Stimulated activated CD8-positive, alpha-beta memory T cell treated with anti-CD3 and anti-CD28 coated beads, Interleukin-7, amount 100 ng/mL, for 4 hours (primary cell): ENCODE measurements around the gene MYLK4.

ENCODE experiments used
- DNase-seq, 2 donors: peaks; one replicate each; pipeline ENCODE4 v3.0.0-alpha.2; 2020; ENCODE audit warnings: low read depth in 2 of 2

MYLK4 gene

DNA sequence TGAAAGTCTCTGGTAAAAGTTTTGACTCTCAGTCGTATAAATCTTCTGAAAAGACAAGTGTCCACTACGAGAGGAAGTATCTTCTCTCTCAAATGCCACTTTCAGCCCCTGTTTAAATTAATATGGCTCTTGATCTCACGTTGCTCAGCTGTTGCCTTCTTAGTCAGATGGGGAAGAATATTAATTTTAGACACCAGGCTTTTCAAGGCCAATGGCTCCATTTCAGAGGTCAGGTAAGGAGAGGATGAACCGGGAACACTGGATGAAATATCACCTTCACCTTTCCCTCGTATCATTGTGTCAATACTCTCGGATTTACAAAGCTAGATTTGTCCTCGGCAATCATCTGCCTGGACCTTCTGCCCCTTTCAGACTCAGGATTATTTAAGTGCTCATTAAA lies at the start of gene MYLK4:
Gene MYLK4 (minus strand): TSS at position 91 of the 400 bp plus-strand sequence. CDS start 1,628 bp downstream, outside the sequence.
- DNase-seq: no peak

DNA sequence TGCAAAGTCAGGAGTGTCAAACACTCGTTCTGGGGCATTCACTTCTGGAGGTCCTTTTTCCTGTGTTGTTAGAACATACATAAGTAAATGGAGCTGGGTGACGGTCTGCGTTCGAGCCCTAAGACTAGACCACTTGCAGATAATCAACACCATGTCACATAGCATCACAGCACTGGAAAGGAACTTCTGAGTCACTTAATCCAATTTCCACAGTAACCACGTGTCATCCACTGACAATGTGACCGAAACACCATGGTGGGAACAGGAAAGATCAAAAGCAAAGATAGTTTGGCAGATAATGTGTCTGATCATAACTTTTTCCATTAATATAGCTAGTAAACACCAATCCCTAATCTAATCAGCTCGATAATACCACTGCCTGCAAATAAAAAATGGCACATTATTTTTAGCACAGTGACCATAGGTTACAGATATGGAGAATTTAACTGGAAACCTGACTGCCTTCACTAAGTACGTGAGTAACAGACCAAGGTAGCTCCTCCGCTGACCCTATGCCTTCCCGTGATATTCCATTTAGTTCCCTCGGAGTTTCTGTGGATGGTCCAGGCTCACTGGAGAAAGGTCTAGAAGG lies 49.3 kb upstream of the MYLK4 start:
- DNase-seq: peak in 1 of 2 donors; percentile 5

DNA sequence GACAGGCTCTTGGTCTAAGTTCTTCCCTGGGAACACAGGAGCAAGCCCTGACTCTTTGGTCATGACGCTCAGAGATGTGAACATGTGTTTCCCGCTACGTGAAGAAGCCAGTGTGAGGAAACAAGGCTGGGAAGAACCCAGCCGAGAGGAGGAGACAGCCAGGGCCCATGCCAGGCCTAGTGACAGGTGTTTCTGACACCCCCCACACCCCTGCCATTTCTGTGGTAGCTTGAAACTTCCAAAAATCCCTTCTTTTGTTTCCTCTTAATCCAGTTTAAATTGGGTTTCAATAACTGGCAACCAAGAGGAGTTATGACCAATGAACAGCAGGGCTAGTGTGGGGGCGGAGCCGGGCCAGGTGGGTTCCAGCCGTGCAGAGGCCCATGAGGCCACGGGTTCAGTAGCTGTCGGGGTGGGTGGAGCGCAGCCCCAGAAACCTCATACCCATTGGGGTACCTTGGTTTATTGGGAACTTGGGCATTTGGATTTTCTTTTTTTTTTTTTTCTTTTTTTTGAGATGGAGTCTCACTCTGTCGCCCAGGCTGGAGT lies 47.9 kb upstream of the MYLK4 start:
- no peak for DNase-seq

DNA sequence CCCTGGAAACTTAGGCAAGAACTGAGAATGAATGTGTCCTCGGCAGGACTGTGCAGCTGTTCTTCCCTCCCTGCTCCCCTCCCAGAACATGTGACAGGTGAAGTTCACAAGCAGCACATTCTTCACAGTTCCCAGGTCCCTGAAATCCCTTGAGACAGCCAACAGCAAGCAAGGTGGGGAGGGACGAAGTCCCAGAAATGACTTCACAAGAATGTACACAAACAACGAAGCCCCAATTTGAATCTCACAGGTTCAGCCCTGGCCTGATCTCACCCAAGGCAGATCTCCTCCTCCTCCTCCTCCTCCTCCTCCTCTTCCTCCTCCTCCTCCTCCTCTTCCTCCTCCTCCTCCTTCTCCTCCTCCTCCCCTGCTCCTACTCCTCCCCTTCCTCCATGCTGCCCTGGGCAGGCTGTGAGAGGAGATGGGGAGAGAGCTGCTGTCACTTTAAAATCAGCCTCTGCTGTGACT lies 46.9 kb upstream of the MYLK4 start:
- no peak for DNase-seq

DNA sequence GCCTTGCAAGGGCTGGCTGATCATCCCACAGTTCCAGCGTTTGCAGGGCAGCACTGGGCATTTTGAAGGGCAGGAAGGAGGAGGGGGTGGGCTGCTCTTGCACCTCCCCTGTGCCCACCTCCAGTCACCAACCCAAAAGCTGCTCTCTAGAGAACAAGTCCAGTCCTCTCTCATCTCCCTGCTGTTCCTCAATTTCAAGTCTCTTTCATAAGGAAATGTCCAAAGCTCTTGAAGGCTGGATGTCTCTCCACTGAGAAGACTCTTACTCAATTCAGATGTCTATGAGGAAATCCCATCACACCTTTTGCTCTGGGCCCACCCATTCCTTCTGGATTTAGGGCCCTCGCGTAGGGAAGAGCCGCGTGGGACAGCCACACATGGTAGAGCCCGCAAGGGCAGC lies 46.1 kb upstream of the MYLK4 start:
- no peak for DNase-seq

DNA sequence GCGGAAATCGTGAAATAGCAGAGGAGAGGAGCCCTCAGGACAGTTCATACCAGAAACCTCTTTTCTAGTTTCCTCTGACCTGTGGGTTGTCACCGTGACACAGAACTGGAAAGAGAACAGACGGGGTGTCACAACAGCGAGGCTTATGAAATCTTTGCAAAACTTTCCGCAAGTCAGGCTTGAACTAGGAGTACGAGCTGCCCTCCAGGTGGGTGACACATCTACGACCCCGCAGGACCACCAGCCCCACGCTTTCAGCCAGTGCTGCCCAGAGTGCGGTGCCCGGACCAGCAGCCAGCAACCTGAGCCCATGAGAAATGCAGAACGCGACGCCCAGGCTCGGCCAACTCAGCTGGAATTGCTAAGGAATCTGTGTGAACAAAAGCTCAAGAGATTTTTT lies 45.2 kb upstream of the MYLK4 start:
- no peak for DNase-seq

DNA sequence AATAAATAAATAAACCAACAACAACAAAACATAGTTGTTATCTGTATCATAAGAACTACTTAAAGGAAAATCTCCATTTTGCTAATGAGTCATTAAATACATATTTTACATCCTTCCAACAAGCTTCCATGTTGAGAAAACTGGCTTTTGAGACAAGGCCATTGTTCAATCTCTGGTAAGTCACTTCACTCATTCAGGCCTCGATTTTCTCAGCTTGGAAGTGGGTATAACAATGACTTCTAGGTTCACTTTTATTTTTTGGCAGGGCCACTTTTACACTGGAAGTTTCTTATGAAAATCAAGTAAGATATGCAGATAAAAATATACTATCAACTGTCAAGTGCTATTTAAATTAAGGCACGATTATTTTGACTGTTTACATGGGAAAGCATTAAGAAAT lies 44.4 kb upstream of the MYLK4 start:
- DNase-seq: no peak

DNA sequence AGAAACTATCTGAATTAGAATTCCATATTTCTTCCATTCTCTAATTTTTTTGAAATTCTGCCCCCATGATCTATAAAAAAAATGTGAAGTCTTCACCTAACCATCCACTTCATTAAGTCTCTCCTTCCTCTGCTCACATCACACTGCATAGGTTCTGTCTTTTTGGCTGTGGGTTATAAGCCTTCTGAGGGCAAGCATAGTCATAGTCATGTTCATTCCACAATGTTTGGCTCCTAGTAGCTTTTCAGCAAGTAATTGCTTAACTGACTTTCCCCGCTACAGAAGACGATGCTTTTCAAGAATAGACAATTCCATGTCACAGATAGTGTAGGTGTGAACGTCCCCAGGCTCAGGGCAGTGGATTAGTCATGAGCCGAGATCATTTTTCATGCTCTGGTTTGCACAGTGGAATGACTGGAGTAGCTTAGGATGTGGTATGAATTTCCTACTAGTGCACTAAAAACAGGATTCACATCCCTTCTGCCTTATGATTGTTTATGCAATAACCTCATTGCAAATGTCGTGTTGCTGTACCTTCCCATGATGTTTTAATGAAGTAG lies 43.5 kb upstream of the MYLK4 start:
- no peak for DNase-seq

DNA sequence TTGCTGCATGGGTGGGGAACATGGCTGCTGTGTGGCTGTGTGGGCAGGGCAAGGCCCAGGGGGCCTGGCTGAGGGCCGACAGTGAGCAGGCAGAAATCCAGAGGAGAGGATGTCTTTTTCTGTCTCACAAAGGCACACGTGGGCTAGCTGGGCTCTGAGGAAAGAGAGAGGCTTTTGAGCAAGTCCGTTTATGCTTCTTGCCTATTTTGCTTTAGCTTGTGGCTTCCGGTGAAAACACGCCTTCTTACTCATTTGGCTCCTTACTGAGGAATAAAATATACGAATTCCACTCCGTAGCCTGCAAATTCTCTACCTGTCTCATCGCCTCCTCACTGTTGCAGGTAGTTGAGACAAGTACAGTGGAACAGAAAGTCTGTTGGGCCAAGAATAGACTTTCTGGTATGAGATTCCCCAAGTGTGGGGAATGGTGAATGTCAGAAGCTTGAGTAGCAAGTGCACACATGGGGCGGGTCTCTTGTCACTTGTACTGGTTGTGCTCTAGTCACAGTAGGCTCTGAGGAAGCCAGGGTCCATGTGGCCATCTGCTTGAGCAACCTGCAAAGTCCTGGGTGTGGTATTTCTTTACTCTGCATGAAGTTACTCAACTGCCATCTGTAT lies 42.9 kb upstream of the MYLK4 start:
- DNase-seq: no peak

DNA sequence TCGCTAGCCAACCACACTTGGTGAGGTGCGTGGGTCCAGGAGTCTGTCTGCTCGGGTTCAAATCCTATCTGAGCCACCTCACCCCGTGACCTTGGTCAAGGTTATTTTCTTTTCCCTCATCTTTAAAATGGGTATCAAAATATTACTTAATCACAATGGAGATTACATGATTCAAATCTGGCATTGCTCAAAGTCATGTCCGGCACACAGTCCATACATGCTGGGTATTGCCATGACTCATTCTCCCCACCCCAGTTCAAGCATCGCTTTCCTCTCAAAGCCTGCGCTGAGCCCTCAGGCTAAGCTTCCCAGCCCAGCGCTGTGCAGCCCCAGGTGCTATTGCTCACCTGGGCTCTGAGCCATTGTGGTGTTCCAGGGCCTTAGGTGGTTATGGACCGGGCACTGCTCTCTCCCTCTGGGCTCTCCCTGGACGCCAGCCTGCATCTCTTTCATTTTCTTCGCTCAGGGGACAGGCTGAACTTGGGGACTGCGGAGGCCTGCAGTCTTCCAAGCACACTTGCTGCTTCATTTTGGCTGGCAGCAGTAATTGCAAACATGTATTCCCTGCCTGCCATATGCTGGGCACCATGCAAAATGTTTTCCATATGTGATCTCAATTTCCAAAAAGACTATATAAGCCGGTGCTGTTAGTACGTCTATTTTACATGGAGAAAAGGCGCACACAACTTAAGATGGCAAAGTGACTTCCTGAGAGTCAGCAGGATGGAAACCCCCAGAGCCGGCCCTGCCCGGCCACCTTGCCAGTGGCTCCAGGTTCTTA lies 41.8 kb upstream of the MYLK4 start:
- no peak for DNase-seq

DNA sequence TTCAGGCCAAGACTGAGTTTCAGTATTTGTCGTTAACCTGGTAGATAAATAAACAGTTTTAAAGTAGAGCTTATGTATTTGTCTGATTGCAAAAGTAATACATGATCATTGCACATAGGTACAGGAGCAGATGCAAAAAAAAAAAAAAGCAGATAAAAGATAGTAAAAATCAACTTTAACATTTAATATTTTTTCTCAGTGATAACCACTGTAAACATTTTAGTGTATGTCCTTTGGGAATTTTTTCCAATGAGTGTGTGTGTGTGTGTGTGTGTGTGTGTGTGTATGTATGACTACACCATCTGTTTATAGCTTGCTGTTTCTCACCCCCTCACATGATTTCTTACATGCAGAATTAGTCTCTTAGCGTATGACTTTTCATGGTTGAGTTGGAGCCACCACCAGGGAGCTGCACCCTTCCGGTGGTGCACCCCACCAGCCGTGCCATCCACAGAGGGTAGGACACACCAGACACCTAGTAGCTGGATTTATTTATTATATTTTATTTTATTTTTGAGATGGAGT lies 40.8 kb upstream of the MYLK4 start:
- DNase-seq: no peak

DNA sequence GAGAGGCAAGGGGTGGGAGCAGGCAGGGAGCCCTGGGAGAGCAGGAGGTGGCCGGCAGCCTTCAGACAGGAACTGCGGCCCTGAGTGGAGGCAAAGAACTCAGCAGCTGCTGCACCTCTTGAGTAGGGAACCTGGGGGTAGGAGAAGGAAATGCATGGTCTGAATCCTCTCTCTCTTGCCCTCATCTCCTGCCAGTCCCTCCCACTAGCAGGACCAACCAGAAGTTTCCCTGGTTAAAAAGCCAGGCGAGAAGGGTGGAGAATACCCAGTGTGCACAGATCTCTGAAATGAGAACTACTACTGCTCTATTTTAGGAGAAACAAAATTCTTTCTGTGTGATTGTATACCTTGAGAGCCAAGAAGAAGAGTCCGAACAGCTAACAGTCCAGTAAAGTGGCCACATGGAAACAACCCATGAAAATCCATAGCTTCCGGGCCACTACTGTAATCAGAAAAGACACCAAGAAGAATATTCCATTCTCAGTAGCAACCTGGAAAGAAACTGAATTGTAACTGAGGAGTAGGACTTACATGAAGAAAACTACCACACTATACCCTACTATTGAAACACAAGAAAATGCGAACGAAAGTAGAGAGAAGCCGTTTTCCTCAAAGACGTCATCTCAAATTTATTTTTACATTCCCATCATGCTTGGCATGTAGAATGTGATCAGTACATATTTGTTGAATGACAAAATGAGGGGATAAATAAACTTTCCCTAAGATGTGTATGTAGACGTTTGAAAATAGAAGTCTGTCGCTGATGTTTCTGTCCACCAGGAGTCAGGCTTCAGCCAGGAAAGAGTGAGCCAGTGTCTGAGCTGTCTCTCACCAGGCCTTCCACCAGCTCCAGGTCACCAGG lies 40.1 kb upstream of the MYLK4 start:
- no peak for DNase-seq

DNA sequence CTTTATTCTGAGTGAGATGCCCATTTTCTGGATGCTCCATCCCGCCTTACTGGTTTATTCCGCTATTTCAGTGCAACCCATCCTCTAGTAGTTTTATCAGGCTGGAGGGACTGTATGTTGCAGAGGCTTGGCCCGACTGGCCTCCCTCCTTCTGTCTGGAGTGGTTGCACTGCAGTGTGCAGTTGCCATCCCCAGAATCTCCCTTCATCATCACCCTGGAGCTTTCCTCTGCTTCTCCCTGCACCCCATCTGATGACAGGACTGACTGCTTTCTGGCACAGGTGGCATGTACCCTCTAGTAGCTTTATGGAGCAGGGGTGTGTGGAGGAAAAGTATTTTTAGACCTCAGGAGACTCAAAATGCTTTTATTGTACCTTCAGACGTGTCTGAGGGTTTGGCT lies 35.5 kb upstream of the MYLK4 start:
- no peak for DNase-seq

DNA sequence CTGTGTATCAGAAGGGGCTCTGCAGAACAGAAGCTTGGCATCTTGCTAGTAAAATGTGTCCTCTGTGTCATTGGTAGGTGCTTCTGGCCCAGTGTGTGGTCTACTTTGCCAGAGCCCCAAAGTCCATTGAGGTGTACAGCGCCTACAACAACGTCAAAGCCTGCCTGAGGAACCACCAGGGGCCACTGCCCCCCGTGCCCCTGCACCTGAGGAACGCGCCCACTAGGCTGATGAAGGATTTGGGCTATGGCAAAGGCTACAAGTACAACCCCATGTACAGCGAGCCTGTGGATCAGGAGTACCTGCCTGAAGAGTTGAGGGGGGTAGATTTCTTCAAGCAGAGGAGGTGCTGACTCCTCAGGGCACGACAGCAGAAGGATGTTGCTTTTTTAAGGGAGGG lies 34.2 kb upstream of the MYLK4 start:
- DNase-seq: no peak

DNA sequence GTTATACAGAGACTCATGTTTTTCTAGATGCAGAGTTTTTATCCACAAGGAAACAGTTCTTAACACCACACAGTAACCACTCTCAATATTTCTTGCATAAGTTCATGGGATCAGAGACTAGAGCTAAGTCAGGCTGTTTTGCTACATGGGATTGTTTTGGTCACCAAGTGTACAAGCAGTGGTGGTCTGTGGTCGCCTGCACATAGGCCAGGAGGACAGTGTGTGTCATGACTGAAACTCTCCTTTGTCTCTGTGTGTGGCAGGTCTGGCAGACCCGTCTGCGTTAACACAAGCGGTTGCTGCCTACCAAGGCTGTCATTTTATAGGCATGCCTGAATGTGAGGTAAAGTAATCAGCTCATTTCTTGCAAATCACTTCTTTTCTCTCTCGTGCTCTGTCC lies 33.3 kb upstream of the MYLK4 start:
- no peak for DNase-seq

DNA sequence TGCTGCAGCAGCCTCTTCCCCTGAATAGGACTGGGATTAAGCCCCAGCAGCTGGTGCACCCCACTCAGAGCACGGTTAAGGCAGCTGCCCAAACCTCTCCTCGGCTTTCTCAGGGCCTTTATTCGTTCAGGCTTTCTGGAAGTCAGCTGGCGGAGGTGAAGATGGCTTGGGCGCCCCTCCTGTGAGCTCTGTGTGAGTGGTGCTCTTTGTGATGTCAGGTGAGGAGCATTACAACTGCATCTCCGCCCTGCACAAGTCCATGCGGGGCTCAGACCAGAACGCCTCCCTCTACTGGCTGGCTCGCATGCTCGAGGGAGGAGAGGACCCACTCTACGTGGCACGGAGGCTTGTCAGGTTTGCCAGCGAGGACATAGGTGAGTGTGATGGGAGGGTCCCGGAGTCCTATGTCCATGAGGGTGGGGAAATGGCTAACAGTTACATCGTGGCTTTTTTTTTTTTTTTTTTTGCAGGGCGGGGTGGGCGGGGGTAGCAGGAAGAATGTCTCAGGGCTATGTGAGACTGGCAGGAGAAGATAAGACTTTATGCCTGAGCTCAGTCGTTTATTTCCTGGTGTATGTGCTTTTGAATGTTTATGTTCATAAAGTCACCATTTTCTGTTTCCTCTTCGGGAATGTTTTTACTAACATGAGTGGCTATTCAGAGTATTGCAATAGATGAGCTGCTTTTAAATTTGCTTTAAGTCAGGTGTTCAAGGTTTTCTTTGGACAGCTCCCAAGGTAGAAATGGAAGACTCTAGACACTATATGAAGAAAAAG lies 32.7 kb upstream of the MYLK4 start:
- DNase-seq: no peak

DNA sequence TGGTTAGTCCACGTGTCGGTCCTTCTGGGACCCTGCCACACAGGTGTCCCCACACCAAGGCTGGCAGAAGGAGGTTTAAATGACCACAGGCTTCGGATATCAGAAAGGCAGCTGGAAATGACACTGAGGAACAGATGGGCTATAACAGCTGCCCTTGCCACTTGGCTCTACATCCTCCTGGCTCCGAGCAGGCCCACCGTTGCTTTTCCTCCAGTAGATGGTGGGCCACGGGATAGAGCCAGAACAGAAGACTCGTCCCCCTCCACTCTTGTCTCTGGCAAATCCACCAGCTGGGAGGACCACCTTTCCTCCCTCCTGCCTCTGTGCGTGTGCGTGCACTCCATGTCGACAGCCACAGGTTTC lies 32.1 kb upstream of the MYLK4 start:
- no peak for DNase-seq

DNA sequence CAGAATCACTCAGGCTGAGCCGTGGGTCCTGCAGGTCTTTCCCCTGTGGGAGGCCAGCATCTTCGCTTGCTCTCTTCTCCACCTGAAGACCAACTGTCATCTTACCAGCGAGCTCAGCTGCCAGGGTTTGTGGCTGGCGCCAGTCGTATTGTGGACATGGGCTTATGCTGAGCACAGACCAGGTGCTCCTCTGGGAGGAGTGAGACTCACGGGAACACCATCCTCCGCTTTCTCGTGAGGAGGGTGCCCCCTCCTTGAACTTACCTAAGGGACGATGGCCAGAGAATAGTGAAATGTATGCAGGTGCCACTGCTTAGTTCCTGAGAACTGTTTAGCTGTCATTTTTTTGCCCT lies 31.6 kb upstream of the MYLK4 start:
- DNase-seq: no peak

DNA sequence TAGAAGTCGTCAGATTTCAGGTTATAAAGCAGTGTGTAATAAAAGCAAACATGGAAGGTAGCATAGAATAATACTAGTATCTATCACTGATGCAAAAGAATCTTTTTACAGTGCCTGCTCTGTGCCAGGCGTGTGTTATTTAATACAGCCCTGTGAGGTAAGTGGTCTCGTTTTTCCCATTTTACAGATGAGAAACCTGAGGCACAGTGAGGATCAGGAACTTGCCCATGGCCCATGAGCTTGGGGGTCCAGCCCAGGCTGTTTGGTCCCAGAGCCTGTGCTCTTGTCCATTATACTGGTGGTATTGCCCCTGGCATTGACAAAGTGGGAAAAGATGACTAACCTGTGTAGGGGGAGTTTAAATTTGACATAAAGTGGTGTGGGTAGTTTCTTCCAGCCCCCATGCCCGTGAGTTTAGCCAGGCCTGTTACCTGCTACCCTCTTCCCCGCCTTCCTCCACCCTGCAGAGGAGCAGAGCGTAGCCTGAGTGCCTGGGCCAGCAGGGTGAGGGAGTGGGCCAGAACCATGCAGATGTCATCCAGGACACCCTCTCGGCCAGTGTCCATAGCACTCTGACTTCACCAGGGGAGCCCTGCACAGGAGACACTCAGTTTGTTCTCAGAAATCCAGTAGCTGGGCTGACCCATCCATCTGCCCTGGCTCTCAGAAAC lies 31.1 kb upstream of the MYLK4 start:
- DNase-seq: no peak

DNA sequence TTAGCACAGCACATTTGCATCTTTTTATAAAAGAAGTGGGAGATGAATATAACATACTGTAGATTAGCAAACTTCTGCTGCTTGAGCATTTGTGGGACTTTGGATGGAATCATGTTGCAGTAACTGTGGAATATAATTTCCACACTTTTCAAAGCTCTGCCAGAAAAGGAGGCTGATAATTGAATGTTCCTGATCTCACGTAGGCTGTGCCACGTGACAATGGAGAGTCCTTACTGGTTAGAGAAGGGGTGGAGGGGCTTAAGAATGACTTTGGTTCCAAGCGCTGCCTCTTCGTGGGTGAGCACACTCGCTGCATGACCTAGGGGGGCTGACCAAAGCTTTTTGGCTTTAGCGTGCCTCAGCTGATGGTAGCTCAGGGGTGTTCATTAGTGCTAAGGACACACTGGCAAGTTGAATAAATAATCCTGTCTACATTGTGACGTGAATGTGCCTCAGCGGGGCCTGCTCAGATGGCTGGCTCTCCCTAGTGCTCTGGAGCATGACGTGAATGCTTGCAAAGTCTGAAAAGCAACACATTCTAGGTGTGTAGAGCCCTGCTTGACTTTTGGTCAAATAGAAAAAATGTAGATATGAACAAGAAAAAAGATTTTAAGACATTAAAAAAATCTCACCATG lies 29.5 kb upstream of the MYLK4 start:
- DNase-seq: no peak
